Thymus (tissue), 11 donors: ENCODE results near the gene RASA4B. TPM values are rescaled to one million over a fixed set of nuclear protein-coding genes. Genes with fewer than 3 reads are reported as not detected.
"Not testable (repeated sequence)": the region's sequence is repeated elsewhere in the genome, so short reads cannot be mapped to it uniquely, and the experiment has no call there.

Source experiments
- DNase-seq, 9 donors: peaks; one replicate each; pipeline ENCODE4 v3.0.0-alpha.2; 2013; ENCODE audit warnings: low spot score in 9 of 9, low read depth in 6 of 9, missing footprints in 1 of 9
- H3K27ac ChIP-seq, 2 donors: one replicate each; pipeline ENCODE4 v1.5.1; 2013; ENCODE audit warnings: control low read depth in 1 of 2, low read depth in 1 of 2, low read length in 1 of 2, mild to moderate bottlenecking in 1 of 2, moderate library complexity in 1 of 2
- H3K27me3 ChIP-seq, 2 donors: one replicate each; pipeline ENCODE4 v1.5.1; 2013; ENCODE audit warnings: low read length in 1 of 2; ENCODE audit not compliant: control insufficient read depth in 2 of 2, insufficient read depth in 1 of 2
- H3K36me3 ChIP-seq, 2 donors: one replicate each; pipeline ENCODE4 v1.5.1; 2013; ENCODE audit warnings: low read length in 1 of 2, mild to moderate bottlenecking in 1 of 2, moderate library complexity in 1 of 2; ENCODE audit not compliant: control insufficient read depth in 2 of 2, insufficient read depth in 2 of 2
- H3K4me1 ChIP-seq, 2 donors: one replicate each; pipeline ENCODE4 v1.5.1; 2013; ENCODE audit warnings: low read length in 2 of 2; ENCODE audit not compliant: control insufficient read depth in 2 of 2, insufficient read depth in 2 of 2
- H3K4me3 ChIP-seq, 2 donors: one replicate each; pipeline ENCODE4 v1.5.1; 2013; ENCODE audit warnings: low read length in 2 of 2, control low read depth in 1 of 2, mild to moderate bottlenecking in 1 of 2
- H3K9me3 ChIP-seq, 2 donors: one replicate each; pipeline ENCODE4 v1.5.1; 2013; ENCODE audit warnings: low read length in 1 of 2, mild to moderate bottlenecking in 1 of 2; ENCODE audit not compliant: control insufficient read depth in 2 of 2, insufficient read depth in 1 of 2
- WGBS: extraction: QIAGEN DNeasy Blood & Tissue Kit; methylation state at CpG from one replicate; pipeline ENCODE4 v1.1.7; 2013; 5-methylcytosine and 5-hydroxymethylcytosine counted together
- polyA plus RNA-seq: library from polyadenylated mRNA; stranded (reverse); fragments of 200-250 nt; gene quantifications from one replicate; pipeline ENCODE4 v1.2.3, GENCODE V29; 2013
- total RNA-seq: library from RNA; stranded (reverse); fragments of 120-200 nt; gene quantifications from one replicate; pipeline ENCODE4 v1.2.4, GENCODE V29; 2013
- donor health status: healthy.

Gene RASA4B
- total and polyA plus RNA-seq, 2 donors = 7.2 to 14.7 TPM

DNA sequence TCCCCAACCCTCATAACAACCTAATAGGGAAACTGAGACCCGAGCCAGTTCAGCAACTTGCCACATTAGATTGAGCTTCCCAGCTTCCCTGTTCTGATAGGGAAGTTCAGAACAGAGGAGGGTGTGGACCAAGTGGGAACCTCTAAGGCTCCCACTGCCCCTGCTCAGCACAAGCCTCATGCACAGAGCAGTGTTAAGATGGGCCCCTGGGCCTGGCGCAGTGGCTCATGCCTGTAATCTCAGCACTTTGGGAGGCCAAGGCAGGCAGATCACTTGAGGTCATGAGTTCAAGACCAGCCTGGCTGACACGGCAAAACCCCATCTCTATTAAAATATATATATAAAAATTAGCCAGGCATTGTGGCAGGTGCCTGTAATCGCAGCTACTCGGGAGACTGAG is 20.3 kb downstream of the RASA4B start:
- H3K4me3 ChIP-seq, H3K27me3 ChIP-seq, H3K9me3 ChIP-seq, H3K36me3 ChIP-seq, DNase-seq, H3K27ac ChIP-seq, H3K4me1 ChIP-seq: not testable (repeated sequence)
- 97% methylated on average over 1 of the region's 5 CpGs for WGBS

DNA sequence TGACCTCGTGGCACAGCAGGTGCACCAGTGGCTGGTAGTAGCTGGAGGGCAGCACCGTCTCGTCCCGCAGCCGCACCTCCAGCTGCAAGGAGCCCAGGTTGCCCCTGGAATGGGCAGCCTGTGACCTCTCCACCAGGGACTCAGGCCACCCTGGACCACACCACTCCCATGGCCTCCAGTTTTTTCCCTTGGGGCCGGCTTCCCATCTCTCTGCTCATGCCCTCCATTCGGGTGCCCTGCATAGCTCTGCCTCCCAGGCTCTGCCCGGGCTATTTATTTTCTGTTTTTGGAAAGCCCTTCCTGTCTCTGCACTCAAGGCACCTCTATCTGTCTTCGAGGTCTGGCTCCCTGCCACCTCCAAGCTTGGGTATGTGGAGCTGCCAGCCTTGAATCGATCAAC is 20.7 kb downstream of the RASA4B start:
- not testable (repeated sequence) for H3K4me1 ChIP-seq, DNase-seq, H3K27ac ChIP-seq, H3K36me3 ChIP-seq, H3K27me3 ChIP-seq, H3K4me3 ChIP-seq, H3K9me3 ChIP-seq
- 70% methylated on average over 3 of the region's 10 CpGs for WGBS

DNA sequence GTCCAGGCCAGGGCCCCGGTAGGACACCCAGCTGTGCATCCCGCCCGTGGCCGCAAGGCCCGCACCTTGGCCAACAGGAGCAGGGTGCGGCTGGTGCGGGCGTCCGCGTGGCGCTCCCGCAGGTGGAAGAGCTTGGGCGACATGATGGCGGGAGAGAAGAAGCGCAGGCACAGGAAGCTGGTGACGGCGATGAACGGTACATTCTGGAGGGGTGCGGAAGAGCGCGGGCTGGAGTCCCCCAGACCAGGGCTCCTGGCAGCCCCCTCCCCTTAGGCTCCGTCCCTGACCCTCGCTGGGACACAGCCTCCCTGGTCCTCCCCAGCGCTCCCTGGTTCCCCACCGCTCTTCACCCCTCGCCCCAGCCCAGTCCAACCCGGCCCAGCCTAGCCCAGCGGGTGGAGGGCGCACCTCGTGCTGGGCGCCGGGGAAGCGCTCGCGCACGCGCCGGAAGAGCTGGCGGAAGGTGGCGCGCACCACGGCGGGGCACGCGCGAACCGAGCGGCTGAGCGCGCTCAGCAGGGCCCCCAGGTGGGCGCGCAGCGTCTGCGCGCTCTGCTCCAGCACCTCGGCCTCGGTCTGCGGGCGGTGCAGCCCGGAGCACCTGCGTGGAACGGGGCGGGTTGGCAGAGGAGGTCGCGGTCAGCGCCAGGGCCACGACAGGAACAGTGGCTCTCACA is 23.0 kb downstream of the RASA4B start:
- H3K27me3 ChIP-seq, DNase-seq, H3K9me3 ChIP-seq, H3K36me3 ChIP-seq, H3K27ac ChIP-seq, H3K4me3 ChIP-seq, H3K4me1 ChIP-seq: not testable (repeated sequence)
- no CpG with 5 or more reads among the region's 67 CpGs for WGBS

DNA sequence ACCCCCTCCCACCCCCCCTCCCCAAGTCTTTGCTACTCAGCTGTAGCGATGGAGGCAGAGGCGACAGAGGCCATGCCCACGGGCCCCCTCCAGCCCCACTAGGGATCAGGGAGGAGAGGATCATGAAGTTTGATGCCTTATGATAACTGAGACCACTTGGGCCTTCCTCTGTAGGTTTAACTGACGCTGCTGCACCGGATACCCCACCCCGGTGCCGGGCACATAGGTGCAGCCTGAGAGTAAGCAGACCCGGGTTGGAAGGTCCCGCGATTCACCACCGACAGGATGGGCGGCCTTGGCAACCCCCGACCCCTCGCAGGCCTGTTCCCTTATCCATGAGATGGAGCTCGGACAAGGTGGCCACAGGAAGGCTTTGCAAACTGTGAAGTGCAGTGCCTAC is 23.6 kb downstream of the RASA4B start:
- not testable (repeated sequence) for H3K9me3 ChIP-seq, H3K27ac ChIP-seq, H3K36me3 ChIP-seq, H3K27me3 ChIP-seq, H3K4me1 ChIP-seq, DNase-seq
- peak overlapping the region; percentile 29 to 30 for H3K4me3 ChIP-seq
- WGBS = 11% methylated on average over 8 of the region's 15 CpGs

DNA sequence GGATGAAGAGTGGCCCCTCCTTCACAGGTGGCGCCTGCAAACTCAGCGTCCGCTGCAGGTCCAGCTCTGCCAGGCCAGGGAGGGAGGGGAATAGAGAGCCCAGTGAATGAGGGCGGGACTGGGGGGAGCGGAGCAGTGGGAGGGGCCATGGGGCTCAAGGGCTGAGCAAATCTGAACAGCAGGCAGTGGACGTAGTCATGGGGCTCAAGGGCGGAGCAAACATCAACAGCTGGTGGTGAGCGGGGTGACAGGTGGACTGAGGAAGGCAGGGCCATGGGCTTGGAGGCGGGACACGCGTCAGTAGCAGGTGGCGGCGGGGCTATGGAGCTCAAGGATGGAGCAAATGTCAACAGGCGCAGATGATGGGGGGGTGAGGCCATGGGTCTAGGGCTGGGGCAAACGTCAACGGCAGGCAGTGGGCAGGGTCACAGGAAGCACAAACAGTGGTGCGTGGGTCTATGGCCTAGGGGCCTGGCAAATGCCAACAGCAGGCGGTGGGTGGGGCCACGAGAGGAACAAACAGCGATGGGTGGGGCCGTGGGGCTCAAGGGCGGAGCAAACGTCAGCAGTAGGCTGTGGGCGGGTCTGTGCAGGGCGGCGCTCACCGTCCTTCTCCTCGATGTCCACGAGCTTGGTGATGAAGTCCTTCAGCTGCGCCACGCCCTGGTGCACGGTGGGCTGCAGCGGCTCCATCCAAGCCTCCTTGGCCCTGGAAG is 24.2 kb downstream of the RASA4B start:
- not testable (repeated sequence) for H3K27me3 ChIP-seq, H3K4me1 ChIP-seq, H3K27ac ChIP-seq, H3K4me3 ChIP-seq, DNase-seq, H3K9me3 ChIP-seq, H3K36me3 ChIP-seq
- no CpG with 5 or more reads among the region's 33 CpGs for WGBS

DNA sequence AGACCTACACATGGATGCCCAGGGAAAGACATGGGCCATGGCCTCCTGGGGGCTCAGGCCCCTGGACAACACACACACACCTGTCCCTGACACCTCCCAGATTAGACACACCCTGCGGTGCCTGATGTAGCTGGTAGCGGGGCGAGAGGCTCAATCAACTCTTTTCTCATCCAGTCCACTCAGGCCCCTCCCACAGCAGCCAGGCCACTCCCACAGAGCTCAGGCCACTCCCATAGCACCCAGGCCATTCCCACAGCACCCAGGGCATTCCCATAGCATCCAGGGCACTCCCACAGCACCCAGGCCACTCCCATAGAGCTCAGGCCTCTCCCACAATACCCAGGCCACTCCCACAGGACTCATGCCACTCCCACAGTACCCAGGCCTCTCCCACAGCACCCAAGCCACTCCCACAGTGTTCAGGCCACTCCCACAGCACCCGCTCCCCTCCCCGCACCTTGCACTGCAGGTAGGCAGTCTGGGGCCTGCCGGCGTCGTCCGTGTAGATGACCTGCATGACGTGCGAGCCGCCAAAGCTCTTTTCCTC is 27.0 kb downstream of the RASA4B start:
- H3K27ac ChIP-seq, H3K27me3 ChIP-seq, H3K4me3 ChIP-seq, DNase-seq, H3K36me3 ChIP-seq, H3K9me3 ChIP-seq, H3K4me1 ChIP-seq: not testable (repeated sequence)
- 93% methylated on average over 3 of the region's 12 CpGs for WGBS

DNA sequence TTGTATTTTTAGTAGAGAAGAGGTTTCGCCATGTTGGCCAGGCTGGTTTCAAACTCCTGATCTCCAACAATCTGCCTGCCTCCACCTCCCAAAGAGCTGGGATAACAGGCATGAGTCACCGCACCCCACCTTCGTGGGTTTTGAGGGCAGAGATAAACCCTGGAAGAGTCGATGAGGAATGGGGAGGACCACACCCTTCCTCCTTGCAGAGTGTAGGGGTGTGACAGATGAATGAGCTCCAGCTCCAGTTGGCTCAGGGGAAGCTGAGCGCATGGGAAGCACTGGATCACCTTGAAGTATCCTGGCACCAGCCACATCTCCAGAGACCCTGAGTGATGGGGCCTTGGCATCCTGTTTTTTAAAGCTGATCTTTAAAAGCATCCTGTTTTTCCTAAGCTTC is 33.3 kb downstream of the RASA4B start:
- H3K27ac ChIP-seq, H3K27me3 ChIP-seq, H3K4me3 ChIP-seq, H3K9me3 ChIP-seq, H3K36me3 ChIP-seq, DNase-seq, H3K4me1 ChIP-seq: not testable (repeated sequence)
- WGBS = no CpG with 5 or more reads among the region's 5 CpGs

DNA sequence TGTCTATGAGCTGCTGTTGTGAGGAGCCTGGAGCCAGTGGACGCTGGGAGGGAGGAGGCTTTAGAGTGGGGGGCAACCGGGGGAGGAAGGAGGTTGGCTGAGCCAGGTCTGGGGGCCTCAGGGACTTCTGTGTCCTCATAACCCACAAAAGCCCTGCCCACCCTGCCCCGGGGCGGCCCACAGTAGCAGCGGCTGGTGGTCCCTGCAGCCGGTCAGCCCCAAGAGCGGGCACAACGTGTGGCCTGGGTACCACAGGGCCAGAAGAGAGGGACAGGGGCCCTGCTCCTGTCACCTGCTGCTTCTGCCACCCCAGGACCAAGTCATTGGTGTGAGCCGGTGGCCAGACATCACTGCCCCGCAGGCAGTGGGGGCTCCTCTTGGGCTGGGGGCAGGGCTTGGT is 35.6 kb downstream of the RASA4B start:
- not testable (repeated sequence) for H3K36me3 ChIP-seq, DNase-seq, H3K4me1 ChIP-seq, H3K27me3 ChIP-seq, H3K9me3 ChIP-seq, H3K4me3 ChIP-seq, H3K27ac ChIP-seq
- WGBS = no CpG with 5 or more reads among the region's 10 CpGs

DNA sequence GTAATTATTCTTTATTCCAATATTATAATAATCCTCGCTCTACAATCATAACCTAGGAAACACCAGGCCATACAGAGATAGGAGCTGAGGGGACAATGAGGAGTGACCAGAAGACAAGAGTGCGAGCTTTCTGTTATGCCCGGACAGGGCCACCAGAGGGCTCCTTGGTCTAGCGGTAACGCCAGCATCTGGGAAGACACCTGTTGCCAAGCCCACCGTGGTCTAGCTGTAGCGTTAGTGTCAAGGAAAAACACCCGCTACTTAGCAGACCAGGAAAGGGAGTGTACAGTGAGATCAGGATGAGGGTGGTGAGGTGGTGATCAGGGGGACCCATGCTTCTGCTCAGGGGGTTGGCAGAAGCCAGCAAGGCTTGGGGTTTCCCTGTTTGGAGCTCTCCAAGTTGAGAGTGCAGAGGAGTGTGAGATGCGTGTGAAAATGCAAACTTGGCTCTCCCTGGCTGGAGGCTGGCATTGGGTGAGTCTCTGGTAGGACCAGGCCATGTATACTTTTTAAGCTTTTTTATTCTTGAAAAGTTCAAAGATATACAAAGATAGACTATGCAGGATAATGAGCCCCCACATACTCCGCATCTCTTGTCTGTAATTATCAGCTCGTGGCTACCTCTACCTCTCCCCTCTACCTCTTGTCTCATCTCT is 37.5 kb downstream of the RASA4B start:
- H3K36me3 ChIP-seq, H3K9me3 ChIP-seq, H3K27me3 ChIP-seq, H3K4me1 ChIP-seq, H3K4me3 ChIP-seq, DNase-seq, H3K27ac ChIP-seq: not testable (repeated sequence)
- 14% methylated on average over 8 of the region's 11 CpGs for WGBS
